HG02884 (cell line): ENCODE measurements around the gene KCNB1.
"Not testable (repeated sequence)": the region's sequence is repeated elsewhere in the genome, so short reads cannot be mapped to it uniquely, and the experiment has no call there.

Source experiments
- ATAC-seq: cut with Tn5 transposase; IDR thresholded peaks from one replicate; pipeline ENCODE4 v1.9.1; 2021; ENCODE audit warnings: mild to moderate bottlenecking, moderate library complexity; ENCODE audit not compliant: unreplicated experiment

KCNB1 gene

GRCh38 chr20:49330701-49331615 lies 151.5 kb downstream of the KCNB1 start:
- no peak for ATAC-seq

GRCh38 chr20:49328790-49329189 lies 153.7 kb downstream of the KCNB1 start:
- no peak for ATAC-seq

- no peak for ATAC-seq
Measured at GRCh38 chr20:49326026-49326425, 156.4 kb downstream of the KCNB1 start.

- no peak for ATAC-seq
Measured at GRCh38 chr20:49324306-49324705, 158.2 kb downstream of the KCNB1 start.

GRCh38 chr20:49323622-49324238 lies 158.7 kb downstream of the KCNB1 start:
- ATAC-seq, result no peak

GRCh38 chr20:49320460-49320859 lies 162.0 kb downstream of the KCNB1 start:
- no peak for ATAC-seq

- no peak for ATAC-seq
Measured at GRCh38 chr20:49319208-49319809, 163.2 kb downstream of the KCNB1 start.

GRCh38 chr20:49318430-49319207 lies 163.8 kb downstream of the KCNB1 start:
- ATAC-seq, result no peak

GRCh38 chr20:49318091-49318429 lies 164.4 kb downstream of the KCNB1 start:
- ATAC-seq, result no peak

- ATAC-seq, result no peak
Measured at GRCh38 chr20:49316704-49317103, 165.8 kb downstream of the KCNB1 start.

GRCh38 chr20:49315580-49315979 lies 166.9 kb downstream of the KCNB1 start:
- no peak for ATAC-seq

GRCh38 chr20:49314052-49314451 lies 168.4 kb downstream of the KCNB1 start:
- ATAC-seq, result not testable (repeated sequence)
